Endodermal cell (in vitro differentiated cells): ENCODE measurements around the gene GATAD2A. TPM values are rescaled to one million over a fixed set of nuclear protein-coding genes. Genes with fewer than 3 reads are reported as not detected.

Experiments used
- DNase-seq: peaks from one replicate; pipeline ENCODE4 v3.0.0-alpha.2; 2017
- H3K27ac ChIP-seq: 2 replicates; pipeline ENCODE4 v1.5.1; 2013; ENCODE audit warnings: mild to moderate bottlenecking, low read depth, low read length, moderate library complexity
- H3K27me3 ChIP-seq: 2 replicates; pipeline ENCODE4 v1.6.1; 2013; ENCODE audit warnings: mild to moderate bottlenecking, low read length, moderate library complexity; ENCODE audit not compliant: insufficient read depth, control insufficient read depth, poor library complexity, severe bottlenecking
- H3K36me3 ChIP-seq: 2 replicates; pipeline ENCODE4 v1.7.0; 2013; ENCODE audit warnings: mild to moderate bottlenecking, low read length, moderate library complexity; ENCODE audit not compliant: control insufficient read depth, insufficient read depth
- H3K4me1 ChIP-seq: one replicate; pipeline ENCODE4 v1.7.0; 2013; ENCODE audit warnings: low read length; ENCODE audit not compliant: control insufficient read depth, insufficient read depth
- H3K4me3 ChIP-seq: 2 replicates; pipeline ENCODE4 v1.5.1; 2013; ENCODE audit warnings: mild to moderate bottlenecking, low read length, moderate library complexity
- H3K9ac ChIP-seq: 2 replicates; pipeline ENCODE4 v1.6.1; 2013; ENCODE audit warnings: mild to moderate bottlenecking, low read length, moderate library complexity; ENCODE audit not compliant: poor library complexity, severe bottlenecking; ENCODE audit errors: extremely low read depth
- H3K9me3 ChIP-seq: 2 replicates; pipeline ENCODE4 v1.6.1; 2013; ENCODE audit warnings: mild to moderate bottlenecking, low read length, moderate library complexity; ENCODE audit not compliant: control insufficient read depth
- H3K27ac Mint-ChIP-seq: 2 replicates; pipeline ENCODE4 v1.8.0; 2020; ENCODE audit warnings: mixed read lengths
- H3K27me3 Mint-ChIP-seq: 2 replicates; pipeline ENCODE4 v1.8.0; 2021; ENCODE audit warnings: mild to moderate bottlenecking, mixed read lengths; ENCODE audit not compliant: insufficient read depth
- H3K36me3 Mint-ChIP-seq: 2 replicates; pipeline ENCODE4 v1.8.0; 2020; ENCODE audit warnings: low read depth, mixed read lengths
- H3K4me1 Mint-ChIP-seq: 2 replicates; pipeline ENCODE4 v1.8.0; 2020; ENCODE audit warnings: mixed read lengths
- H3K4me3 Mint-ChIP-seq: 2 replicates; pipeline ENCODE4 v1.8.0; 2020; ENCODE audit warnings: mild to moderate bottlenecking, moderate library complexity, mixed read lengths
- H3K9me3 Mint-ChIP-seq: 2 replicates; pipeline ENCODE4 v1.8.0; 2020; ENCODE audit warnings: mild to moderate bottlenecking, mixed read lengths
- CTCF ChIP-seq: fragments of 200-600 bp; sonication (generic); conservative IDR thresholded peaks from 2 replicates; pipeline ENCODE4 v1.5.0; 2021; ENCODE audit warnings: antibody characterized with exemption, mild to moderate bottlenecking
- WGBS, 2 experiments: methylation state at CpG; one replicate each; pipeline versions ENCODE4 v1.1.5 to v1.1.7; 2013; ENCODE audit warnings: missing lambda C conversion rate in 2 of 2, mixed read lengths in 1 of 2; ENCODE audit not compliant: insufficient coverage in 1 of 2, insufficient read length in 1 of 2; 5-methylcytosine and 5-hydroxymethylcytosine counted together
- total RNA-seq, 2 donors: library from RNA; stranded (reverse); fragmentation: NEBNext Ultra II Directional in 1 of 2; extraction: Animal tissue kit (Norgen Biotek cat#: 25700) in 1 of 2; gene quantifications; 2 replicates in 1 of 2; 3 replicates in 1 of 2; pipeline ENCODE4 v1.2.1, GENCODE V29; 2021

GATAD2A gene
- total RNA-seq, 2 donors from 2014 or later: 115 to 126 TPM

- no peak overlapping the region for H3K9ac ChIP-seq
- no peaks in the 10 kb centered on the region for H3K9me3 ChIP-seq
- H3K27ac ChIP-seq: no peak overlapping the region
- Mint-ChIP-seq H3K36me3 (peaks cover 5% of the 10 kb centered on the region), H3K4me1 (peaks cover 34% of the 10 kb centered on the region), H3K9me3 (no peaks in the 10 kb centered on the region), H3K4me3 (no peak overlapping the region), H3K27me3 (no peaks in the 10 kb centered on the region), H3K27ac (peak overlapping the region; percentile 57)
- H3K36me3 ChIP-seq: peaks cover 13% of the 10 kb centered on the region
- DNase-seq: no peak
- no peaks in the 10 kb centered on the region for H3K27me3 ChIP-seq
- no peak for TF ChIP-seq CTCF
- no peak overlapping the region for H3K4me3 ChIP-seq
- 90 to 94% methylated on average over 4 of the region's 4 CpGs for WGBS, 2 experiments
- H3K4me1 ChIP-seq: peaks cover 20% of the 10 kb centered on the region
Observed at GRCh38 chr19:19457671-19458070, 52.2 kb downstream of the GATAD2A start.

- Histone ChIP-seq H3K27me3 (no peaks in the 10 kb centered on the region), H3K4me1 (peaks cover 26% of the 10 kb centered on the region), H3K36me3 (peaks cover 13% of the 10 kb centered on the region), H3K27ac (no peak overlapping the region), H3K4me3 (no peak overlapping the region), H3K9ac (no peak overlapping the region), H3K9me3 (no peaks in the 10 kb centered on the region)
- WGBS, 2 experiments: 92 to 93% methylated on average over 14 of the region's 14 CpGs
- Mint-ChIP-seq H3K4me1 (peaks cover 40% of the 10 kb centered on the region), H3K9me3 (no peaks in the 10 kb centered on the region), H3K4me3 (no peak overlapping the region), H3K27ac (peak overlapping the region; percentile 57), H3K27me3 (no peaks in the 10 kb centered on the region), H3K36me3 (peaks cover 5% of the 10 kb centered on the region)
- peak; percentile 30 for TF ChIP-seq CTCF
- DNase-seq: no peak
Observed at GRCh38 chr19:19458110-19458816, 52.8 kb downstream of the GATAD2A start.

- Histone ChIP-seq H3K9me3 (no peaks in the 10 kb centered on the region), H3K27ac (no peak overlapping the region), H3K4me1 (peaks cover 34% of the 10 kb centered on the region), H3K36me3 (peaks cover 13% of the 10 kb centered on the region), H3K4me3 (no peak overlapping the region), H3K27me3 (no peaks in the 10 kb centered on the region), H3K9ac (no peak overlapping the region)
- H3K4me1 Mint-ChIP-seq: peaks cover 42% of the 10 kb centered on the region
- DNase-seq: no peak
- no peaks in the 10 kb centered on the region for H3K9me3 Mint-ChIP-seq
- H3K36me3 Mint-ChIP-seq: peaks cover 5% of the 10 kb centered on the region
- TF ChIP-seq CTCF: no peak
- no peak overlapping the region for H3K27ac Mint-ChIP-seq
- no peaks in the 10 kb centered on the region for H3K27me3 Mint-ChIP-seq
- H3K4me3 Mint-ChIP-seq: no peak overlapping the region
Observed at GRCh38 chr19:19459073-19459472, 53.6 kb downstream of the GATAD2A start.
